GM08714 (cell line): ENCODE results near the gene XXYLT1.

Experiments used
- H3K4me3 ChIP-seq: fragments of 200-500 bp; sonication (Bioruptor generic); 2 replicates; pipeline ENCODE4 v1.5.1; 2014; ENCODE audit warnings: mild to moderate bottlenecking, low read length, inconsistent platforms
- ZNF274 ChIP-seq: IDR thresholded peaks from 2 replicates; pipeline ENCODE4 v1.6.1; 2012; ENCODE audit warnings: mild to moderate bottlenecking, low read depth, low read length

XXYLT1 gene

GRCh38 chr3:195274259-195274966, 3.5 kb upstream of the XXYLT1 start:
- no peak overlapping the region for H3K4me3 ChIP-seq
- TF ChIP-seq ZNF274: no peak

- H3K4me3 ChIP-seq: peak overlapping the region; percentile 93
- TF ChIP-seq ZNF274: no peak
Measured at GRCh38 chr3:195271410-195272243, 668 bp upstream of the XXYLT1 start.

DNA sequence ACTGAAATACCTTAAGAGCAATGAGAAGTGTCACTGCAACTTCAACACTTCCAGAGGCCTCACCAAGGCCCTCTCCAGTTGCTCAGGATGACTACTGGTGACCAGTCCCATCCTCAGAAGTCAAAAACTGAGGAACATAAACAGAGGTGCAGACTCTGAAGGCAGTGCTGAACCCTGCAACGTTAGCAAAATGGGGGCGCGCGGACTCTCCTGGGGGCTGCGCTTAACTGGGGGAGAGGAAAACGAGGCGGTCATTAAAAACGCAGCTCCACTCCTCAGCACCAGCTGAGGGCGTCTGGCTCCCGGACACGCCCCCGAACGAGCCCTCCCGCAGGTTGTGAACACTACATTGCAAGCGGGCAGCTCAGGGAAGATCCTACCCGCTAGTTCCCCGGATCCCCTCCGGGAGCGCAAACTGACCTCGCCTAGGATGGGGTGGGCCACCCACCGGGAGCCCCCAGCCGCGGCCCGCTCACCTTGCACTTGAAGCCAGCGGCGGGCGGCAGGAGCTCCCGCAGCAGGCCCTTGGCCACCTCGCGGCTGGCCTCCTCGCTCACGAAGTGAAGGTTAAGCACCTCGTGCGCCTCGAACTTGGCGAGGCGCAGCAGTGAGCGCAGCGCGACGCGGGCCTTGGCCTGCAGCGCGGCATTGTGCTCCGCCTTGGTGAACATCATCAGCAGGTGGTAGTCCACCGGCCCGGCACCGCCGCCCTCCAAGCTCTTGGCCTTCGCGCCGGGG, 711 bp downstream of the XXYLT1 start:
- no peak for TF ChIP-seq ZNF274
- H3K4me3 ChIP-seq: peak overlapping the region; percentile 93

DNA sequence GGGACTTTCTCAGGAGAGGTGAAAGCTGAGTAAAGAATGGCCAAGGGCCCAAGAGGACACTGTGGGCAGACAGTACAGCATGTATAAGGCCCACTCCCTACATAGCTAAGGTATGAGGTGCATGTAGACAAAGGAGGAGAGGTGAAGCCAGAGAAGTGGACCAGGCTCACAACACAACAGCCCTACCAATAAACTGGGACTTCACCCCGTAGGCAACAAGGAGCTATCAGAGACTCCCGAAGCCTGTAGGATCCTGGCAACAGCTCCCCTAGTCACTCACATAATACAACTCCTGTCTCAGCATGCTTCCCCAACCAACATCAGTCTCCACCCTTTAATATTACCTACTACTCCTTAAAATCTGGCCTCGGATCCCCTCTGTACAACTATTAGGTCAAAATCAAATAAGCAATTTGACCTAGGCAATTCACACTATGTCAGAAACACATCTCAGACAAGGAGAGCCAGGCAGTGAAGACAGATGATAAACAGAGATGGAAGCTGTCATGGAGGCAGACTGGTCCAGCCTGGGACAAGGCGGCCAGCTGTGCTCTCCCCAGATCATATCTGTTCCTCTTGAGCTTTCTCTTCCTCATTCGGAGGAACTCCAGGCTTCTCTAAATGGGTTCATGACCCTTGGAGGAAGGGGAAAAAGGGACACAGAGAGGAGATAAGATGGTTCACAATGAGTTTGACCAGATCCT, 1.4 kb downstream of the XXYLT1 start:
- H3K4me3 ChIP-seq: peak overlapping the region; percentile 93; the same call in 1 of the 2 replicates
- TF ChIP-seq ZNF274: no peak

- no peak for TF ChIP-seq ZNF274
- no peak overlapping the region for H3K4me3 ChIP-seq
Measured at GRCh38 chr3:195268576-195269309, 2.2 kb downstream of the XXYLT1 start.

- TF ChIP-seq ZNF274: no peak
- no peak overlapping the region for H3K4me3 ChIP-seq
Measured at GRCh38 chr3:195267096-195267495, 3.9 kb downstream of the XXYLT1 start.

DNA sequence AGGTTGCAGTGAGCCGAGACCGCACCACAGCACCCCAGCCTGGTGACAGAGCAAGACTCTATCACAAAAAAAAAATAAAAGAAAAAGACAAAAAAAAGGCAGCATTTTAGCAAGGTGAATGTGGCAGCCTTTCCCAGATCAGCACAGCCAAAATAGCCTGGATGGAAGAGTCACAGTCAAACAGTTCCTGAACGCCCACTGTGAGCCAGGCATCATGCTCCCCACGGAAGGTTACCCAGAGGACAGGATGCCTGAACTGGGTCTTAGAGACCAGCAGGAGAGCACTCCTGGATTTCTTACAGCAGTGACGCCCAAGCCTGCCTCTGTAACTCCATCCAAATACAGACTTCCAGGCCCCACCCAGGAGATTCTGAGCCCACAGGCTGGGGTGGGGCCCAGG, 4.5 kb downstream of the XXYLT1 start:
- H3K4me3 ChIP-seq: no peak overlapping the region
- no peak for TF ChIP-seq ZNF274

- no peak overlapping the region for H3K4me3 ChIP-seq
- TF ChIP-seq ZNF274: no peak
Measured at GRCh38 chr3:195265363-195265976, 5.5 kb downstream of the XXYLT1 start.

DNA sequence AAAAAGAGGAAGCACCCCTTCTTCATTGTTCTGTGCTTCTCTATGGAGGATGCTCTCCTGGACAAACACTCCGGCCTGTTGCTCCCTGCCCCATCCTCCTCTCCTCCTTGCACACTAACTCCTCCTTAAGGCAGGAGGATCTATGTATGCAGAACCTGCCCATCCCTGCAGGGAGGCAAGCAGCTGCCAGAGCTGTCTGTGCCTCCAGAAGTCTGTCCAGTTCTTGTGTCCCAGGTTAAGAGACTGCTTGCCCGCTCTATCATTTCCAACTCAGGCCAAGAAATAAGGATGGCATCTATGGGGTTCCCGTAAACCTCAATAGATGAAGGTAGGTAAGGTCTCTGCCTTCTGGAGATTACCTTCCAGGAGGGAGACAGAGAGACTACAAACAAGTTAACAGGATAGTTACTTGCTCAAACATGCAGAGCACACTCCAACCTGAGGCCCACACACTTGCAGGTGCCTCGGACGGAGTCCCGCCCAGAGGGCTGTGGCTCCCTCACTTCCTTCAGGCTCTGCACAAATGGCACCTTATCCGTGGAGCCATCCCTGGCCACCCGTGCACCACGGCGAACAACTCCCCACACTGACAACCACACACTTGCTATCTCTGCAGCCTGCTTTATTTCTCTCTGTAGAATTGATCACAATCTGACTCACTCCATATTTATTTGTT, 6.9 kb downstream of the XXYLT1 start:
- no peak overlapping the region for H3K4me3 ChIP-seq
- TF ChIP-seq ZNF274: no peak

DNA sequence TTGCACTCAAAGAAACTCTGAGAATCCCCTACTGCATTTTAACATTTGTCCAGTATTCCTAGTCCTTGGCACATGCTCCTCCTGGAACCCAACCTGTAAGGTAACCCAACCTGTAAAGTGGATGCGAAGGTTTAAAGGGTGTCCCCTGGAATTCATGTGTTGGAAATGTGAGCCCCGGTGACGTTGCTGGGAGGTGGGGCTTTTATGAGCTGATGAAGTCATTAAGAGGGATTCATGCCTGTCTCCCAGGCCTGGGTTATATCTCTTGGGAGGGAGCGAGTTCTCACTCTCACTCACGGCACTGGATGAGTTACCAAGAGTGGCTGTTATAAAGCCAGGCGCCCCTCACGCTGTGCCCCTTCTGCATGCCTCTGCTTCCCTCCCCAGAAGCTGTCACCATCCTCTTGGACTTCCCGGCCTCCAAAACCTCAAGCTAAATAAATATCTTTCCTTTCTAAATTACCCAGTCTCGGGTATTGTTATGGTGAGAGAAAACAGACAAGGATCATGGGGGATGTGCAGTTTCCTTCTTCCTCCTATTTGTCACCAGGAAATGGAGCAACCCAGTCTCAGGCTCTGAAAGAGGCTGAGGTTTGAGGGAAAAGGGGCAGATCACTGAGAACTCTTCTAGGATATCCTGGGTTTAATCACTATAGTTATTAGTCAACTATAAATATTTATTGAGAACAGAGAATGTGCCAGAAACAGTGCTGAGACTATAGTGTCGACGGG, 7.6 kb downstream of the XXYLT1 start:
- no peak for TF ChIP-seq ZNF274

GRCh38 chr3:195261925-195262324, 9.0 kb downstream of the XXYLT1 start:
- no peak overlapping the region for H3K4me3 ChIP-seq
- no peak for TF ChIP-seq ZNF274

More for the DNA sequence above, 7.6 kb downstream of the XXYLT1 start:
- no peak overlapping the region for H3K4me3 ChIP-seq
